Astrocyte (in vitro differentiated cells and primary cell): ENCODE data around the gene ACACA.

Experiments
- CTCF ChIP-seq: IDR thresholded peaks from 2 replicates; pipeline ENCODE4 v1.5.1; 2011; ENCODE audit warnings: low read depth, mild to moderate bottlenecking, inconsistent platforms, low read length, moderate library complexity; ENCODE audit not compliant: insufficient read depth
- EZH2 ChIP-seq: IDR thresholded peaks from 2 replicates; pipeline ENCODE4 v1.6.1; 2012; ENCODE audit warnings: mild to moderate bottlenecking, low read length, inconsistent platforms; ENCODE audit not compliant: insufficient read depth

- TF ChIP-seq CTCF (no peak), EZH2 (no peak)
Measured at GRCh38 chr17:37098910-37099664, 307.5 kb downstream of the ACACA start.
